Measurements from ENCODE around the gene MGAT5.

MGAT5 gene

DNA sequence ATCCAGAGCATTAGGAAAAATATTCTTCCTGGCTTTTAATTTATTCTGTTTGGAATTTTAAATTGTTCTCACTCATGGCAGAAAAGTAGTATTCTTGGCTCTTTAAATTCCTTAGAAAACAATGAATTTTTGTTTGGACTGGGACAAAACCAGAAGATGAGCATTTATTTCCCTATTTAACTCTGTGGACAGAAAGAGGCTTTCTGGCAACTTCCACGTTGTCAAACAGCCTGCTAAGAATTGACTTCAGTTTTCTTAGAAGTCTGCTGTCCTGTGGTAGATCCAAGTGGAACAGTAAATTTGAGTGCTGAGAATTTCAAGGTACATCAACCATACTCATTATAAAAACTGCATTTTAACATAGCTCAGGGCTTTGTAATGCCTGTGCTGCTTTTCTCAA, 83.8 kb downstream of the MGAT5 start:
- Histone ChIP-seq H3K27me3 (ENCODE audit: control insufficient read depth, insufficient read depth, low read length) (no peaks in the 10 kb centered on the region), H3K9me3 (ENCODE audit: control insufficient read depth, low read length) (no peaks in the 10 kb centered on the region), H2AFZ (no peak overlapping the region), H3K36me3 (ENCODE audit: control insufficient read depth, insufficient read depth, low read length) (no peaks in the 10 kb centered on the region), H3K79me2 (no peaks in the 10 kb centered on the region), H3K27ac (no peak overlapping the region), H3K4me3 (ENCODE audit: low read depth, low read length) (no peak overlapping the region), H3K9ac (no peak overlapping the region), H3K4me1 (peaks cover 3% of the 10 kb centered on the region), H3K4me2 (ENCODE audit: low read length) (no peak overlapping the region)
- no peak for TF ChIP-seq CTCF (IDR thresholded peaks at IDR 0.05)

DNA sequence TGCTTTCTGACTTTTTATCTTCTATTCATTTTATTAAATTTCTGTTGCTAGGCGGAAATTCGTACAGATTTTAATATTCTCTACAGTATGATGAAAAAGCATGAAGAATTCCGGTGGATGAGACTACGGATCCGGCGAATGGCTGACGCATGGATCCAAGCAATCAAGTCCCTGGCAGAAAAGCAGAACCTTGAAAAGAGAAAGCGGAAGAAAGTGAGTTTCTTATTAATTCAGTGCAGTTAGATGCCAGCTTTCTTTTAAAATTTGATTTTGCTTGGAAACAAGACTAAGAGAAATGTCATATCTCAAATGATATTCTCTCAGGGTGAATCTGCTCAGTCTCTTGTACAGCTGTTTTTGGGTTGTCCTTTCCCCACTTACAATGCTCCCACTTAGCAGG, 84.3 kb downstream of the MGAT5 start:
- Histone ChIP-seq H2AFZ (no peak overlapping the region), H3K9ac (no peak overlapping the region), H3K27me3 (ENCODE audit: control insufficient read depth, insufficient read depth, low read length) (no peaks in the 10 kb centered on the region), H3K79me2 (no peaks in the 10 kb centered on the region), H3K36me3 (ENCODE audit: control insufficient read depth, insufficient read depth, low read length) (no peaks in the 10 kb centered on the region), H3K4me1 (peaks cover 3% of the 10 kb centered on the region), H3K9me3 (ENCODE audit: control insufficient read depth, low read length) (no peaks in the 10 kb centered on the region), H3K27ac (no peak overlapping the region), H3K4me3 (ENCODE audit: low read depth, low read length) (no peak overlapping the region), H3K4me2 (ENCODE audit: low read length) (no peak overlapping the region)
- TF ChIP-seq CTCF (IDR thresholded peaks at IDR 0.05), result no peak

- no peaks in the 10 kb centered on the region for H3K36me3 ChIP-seq (ENCODE audit: control insufficient read depth, insufficient read depth, low read length)
- no peak overlapping the region for H3K27ac ChIP-seq
- no peaks in the 10 kb centered on the region for H3K27me3 ChIP-seq (ENCODE audit: control insufficient read depth, insufficient read depth, low read length)
- TF ChIP-seq CTCF (IDR thresholded peaks at IDR 0.05), result no peak
- no peaks in the 10 kb centered on the region for H3K9me3 ChIP-seq (ENCODE audit: control insufficient read depth, low read length)
- no peaks in the 10 kb centered on the region for H3K4me1 ChIP-seq
- no peak overlapping the region for H3K4me3 ChIP-seq (ENCODE audit: low read depth, low read length)
- H2AFZ ChIP-seq, result no peak overlapping the region
- no peak overlapping the region for H3K4me2 ChIP-seq (ENCODE audit: low read length)
- no peaks in the 10 kb centered on the region for H3K79me2 ChIP-seq
- no peak overlapping the region for H3K9ac ChIP-seq
Observed at GRCh38 chr2:134341476-134341875, 87.6 kb downstream of the MGAT5 start.

- Histone ChIP-seq H3K27me3 (ENCODE audit: control insufficient read depth, insufficient read depth, low read length) (no peaks in the 10 kb centered on the region), H3K79me2 (no peaks in the 10 kb centered on the region), H3K9ac (no peak overlapping the region), H3K27ac (no peak overlapping the region), H3K4me1 (no peaks in the 10 kb centered on the region), H2AFZ (no peak overlapping the region), H3K4me2 (ENCODE audit: low read length) (no peak overlapping the region), H3K4me3 (ENCODE audit: low read depth, low read length) (no peak overlapping the region), H3K36me3 (ENCODE audit: control insufficient read depth, insufficient read depth, low read length) (no peaks in the 10 kb centered on the region), H3K9me3 (ENCODE audit: control insufficient read depth, low read length) (no peaks in the 10 kb centered on the region)
- no peak for TF ChIP-seq CTCF (IDR thresholded peaks at IDR 0.05)
Observed at GRCh38 chr2:134344954-134345697, 91.3 kb downstream of the MGAT5 start.

DNA sequence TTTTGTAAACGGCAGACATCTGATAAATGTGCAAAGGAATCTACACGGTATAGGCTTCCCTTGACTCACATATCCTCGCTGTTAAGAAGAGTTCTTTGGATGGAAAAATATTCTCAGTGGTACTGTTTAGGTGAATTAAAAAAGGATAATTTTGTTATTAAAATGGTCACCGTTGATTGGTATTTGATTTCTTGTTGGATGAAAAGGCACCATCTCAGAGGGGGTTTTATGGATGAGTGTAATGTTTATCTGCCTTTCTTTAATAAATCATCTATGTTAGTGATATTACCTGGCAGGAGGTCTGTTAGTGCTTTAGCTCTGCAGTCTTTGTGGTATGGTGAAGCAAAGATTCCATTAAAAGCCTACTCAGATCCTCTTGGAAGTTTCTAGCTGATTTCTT, 92.3 kb downstream of the MGAT5 start:
- Histone ChIP-seq H3K4me3 (ENCODE audit: low read depth, low read length) (no peak overlapping the region), H3K36me3 (ENCODE audit: control insufficient read depth, insufficient read depth, low read length) (no peaks in the 10 kb centered on the region), H2AFZ (no peak overlapping the region), H3K79me2 (no peaks in the 10 kb centered on the region), H3K9me3 (ENCODE audit: control insufficient read depth, low read length) (no peaks in the 10 kb centered on the region), H3K27me3 (ENCODE audit: control insufficient read depth, insufficient read depth, low read length) (no peaks in the 10 kb centered on the region), H3K9ac (no peak overlapping the region), H3K4me1 (no peaks in the 10 kb centered on the region), H3K4me2 (ENCODE audit: low read length) (no peak overlapping the region), H3K27ac (no peak overlapping the region)
- no peak for TF ChIP-seq CTCF (IDR thresholded peaks at IDR 0.05)

Data from parathyroid adenoma (tissue), 2 donors.